Measurements from ENCODE around the gene MANEA. TPM values are rescaled to one million over a fixed set of nuclear protein-coding genes. Genes with fewer than 3 reads are reported as not detected.

MANEA gene
- total RNA-seq, 1 donor from 2014 or later = 16.0 TPM

DNA sequence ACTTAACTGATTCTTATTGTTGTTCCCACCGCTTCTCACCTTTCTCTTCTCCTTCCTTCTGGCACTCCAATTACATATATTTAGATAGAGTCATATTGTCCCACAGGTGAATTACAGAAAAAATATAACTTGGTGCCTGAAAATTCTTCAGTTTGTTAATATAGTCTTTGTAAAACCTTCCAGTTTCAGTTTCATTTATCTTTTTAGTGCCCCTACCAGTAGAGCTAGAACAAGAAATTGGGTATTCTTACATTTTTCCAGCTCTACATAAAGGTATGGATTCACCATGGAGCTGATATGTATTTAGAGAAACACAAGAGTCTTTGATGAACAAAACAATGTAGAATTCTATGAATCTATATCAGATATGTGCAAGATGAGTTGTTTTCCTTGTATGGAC, 10.7 kb downstream of the MANEA start:
- no peak for DNase-seq (ENCODE audit: low spot score)

- no peak for DNase-seq (ENCODE audit: low spot score)
These were observed 11.7 kb downstream of the MANEA start for GRCh38 chr6:95589067-95589466.

DNA sequence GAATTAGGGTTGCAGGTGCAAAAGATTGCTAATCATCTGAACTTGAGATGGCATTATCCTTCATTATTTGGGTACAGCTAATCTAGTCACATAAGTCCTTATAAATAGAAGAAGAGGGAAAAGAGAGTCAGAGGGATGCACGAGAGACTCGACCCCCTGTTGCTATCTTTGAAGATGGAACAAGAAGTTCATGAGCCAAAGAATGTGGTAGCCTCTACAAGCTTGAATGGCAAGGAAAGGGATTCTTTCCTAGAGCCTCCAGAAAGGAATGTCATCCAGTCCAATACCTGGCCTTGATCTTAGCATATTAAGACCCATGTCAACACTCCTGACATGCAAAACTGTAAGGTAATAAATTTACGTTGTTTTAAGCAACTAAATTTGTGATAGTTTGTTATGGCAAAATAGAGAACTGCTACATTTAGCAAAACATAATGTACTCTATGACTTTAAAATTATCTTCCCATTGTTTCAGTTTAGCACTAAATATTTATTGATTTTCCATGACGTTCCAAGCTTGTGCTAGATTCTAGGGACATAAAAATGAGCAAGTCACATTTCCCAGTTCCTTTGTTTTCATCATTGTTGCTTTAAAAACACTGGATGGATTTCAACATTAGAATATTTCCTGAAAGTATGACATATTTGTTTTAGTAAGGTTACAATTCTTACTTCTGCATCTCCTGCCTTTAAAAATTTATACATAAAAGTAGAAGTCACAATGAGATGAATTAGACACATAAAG, 12.7 kb downstream of the MANEA start:
- DNase-seq (ENCODE audit: low spot score) = no peak

GRCh38 chr6:95593025-95593424, 15.7 kb downstream of the MANEA start:
- no peak for DNase-seq (ENCODE audit: low spot score)

- DNase-seq (ENCODE audit: low spot score) = no peak
These were observed 18.7 kb downstream of the MANEA start for GRCh38 chr6:95596021-95596420.

DNA sequence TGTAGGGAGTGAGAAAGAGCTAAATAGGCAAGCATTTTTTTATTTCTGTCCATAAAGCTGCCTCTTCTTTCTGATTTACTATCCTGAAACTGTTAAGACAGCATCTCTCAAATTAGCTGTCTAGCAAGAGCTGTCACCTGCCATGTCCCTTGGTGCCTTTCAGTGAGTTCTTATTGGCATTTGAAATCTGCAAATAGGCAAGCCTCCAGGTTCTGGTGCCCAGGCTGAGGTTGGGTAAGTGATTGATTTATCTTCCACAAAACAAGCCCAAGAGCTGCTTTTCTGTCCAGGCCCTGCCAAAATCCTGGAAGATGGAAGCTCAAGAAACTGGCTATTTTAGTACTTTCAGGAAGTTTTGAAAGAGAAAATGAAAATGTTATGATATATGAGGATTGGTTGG, 22.4 kb downstream of the MANEA start:
- no peak for DNase-seq (ENCODE audit: low spot score)

DNA sequence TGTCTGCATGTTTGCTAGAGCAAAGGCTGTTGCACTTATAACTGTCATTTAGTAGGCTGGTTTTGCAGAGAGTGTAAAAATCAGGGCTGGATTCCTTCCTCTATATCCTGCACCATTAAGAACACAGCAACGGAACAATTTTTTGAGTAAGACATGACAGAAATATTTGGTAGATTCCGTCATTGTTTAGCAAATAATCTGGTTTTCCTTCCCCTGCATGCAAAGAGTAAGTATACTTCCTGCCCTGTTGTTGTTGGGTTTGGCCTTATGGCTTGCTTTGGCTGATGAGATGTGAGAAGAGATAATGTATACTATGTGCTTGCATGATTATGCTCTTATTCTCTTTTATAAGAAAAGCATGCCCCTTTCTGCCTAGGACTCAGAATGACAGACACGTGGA, 23.8 kb downstream of the MANEA start:
- no peak for DNase-seq (ENCODE audit: low spot score)

- no peak for DNase-seq (ENCODE audit: low spot score)
These were observed 36.8 kb downstream of the MANEA start for GRCh38 chr6:95614094-95614493.

DNA sequence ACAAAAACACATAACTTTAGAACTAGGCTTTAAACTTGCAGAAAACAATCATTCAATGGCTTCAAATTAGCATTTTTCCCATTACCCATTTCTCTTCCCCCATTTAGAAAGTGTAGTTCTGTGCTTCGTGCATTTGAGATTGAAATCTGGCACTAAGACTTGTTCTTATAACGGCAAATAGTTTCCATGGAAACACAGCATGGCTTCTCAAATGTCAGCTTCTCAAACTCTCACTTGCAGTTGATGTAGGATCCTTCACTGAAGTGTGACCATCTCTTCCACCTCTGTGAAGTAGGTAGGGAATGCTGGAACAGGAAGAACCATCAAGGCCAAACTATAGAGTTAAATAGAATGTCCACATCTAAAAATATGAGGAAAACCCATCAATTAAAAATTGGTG, 52.2 kb downstream of the MANEA start:
- DNase-seq (ENCODE audit: low spot score) = no peak

DNA sequence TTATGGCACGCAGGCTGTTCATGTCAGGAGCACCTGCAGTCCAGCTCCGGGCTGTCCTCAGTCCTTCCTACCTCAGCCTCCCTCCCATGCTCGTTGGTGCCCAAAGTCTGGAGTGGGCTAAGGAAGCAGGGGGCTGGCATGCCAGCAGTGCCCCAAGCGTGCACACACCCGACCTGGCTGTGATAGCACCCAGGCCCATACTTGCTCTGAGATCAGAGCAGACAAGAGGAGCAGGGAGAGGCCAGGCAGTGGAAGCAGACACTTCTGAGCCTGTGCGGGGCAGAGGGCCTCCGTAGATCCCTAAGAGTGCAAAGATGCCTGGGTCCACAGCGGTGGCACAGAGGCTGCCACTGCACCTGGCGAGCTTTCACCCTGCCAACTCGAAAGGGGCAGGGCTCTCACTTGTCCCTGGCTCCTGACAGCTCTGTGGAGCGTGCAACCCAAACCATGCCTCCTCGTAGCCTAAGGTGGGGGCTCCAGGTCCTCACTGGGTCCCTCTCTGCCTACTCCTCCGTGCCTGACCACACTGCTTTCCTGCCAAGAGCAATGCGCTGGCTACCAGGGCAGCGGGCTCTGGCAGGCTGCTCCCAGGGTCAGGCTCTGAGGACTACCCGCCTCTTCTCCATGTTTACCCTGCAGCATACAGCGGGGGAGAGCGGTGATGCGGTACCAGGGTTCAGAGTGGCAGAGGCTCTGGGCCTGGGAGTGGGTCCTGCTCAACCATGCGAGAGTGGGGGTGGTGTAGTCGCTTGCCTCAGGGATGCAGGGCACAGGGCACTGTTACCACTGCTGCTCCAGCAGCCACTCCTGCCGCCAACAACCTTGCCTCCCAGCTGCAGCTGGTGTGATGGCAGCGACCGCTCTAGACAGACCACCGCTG, 59.5 kb downstream of the MANEA start:
- no peak for DNase-seq (ENCODE audit: low spot score)

- no peak for DNase-seq (ENCODE audit: low spot score)
These were observed 71.3 kb downstream of the MANEA start for GRCh38 chr6:95648636-95649035.

GRCh38 chr6:95649451-95649850, 72.1 kb downstream of the MANEA start:
- DNase-seq (ENCODE audit: low spot score) = no peak

DNA sequence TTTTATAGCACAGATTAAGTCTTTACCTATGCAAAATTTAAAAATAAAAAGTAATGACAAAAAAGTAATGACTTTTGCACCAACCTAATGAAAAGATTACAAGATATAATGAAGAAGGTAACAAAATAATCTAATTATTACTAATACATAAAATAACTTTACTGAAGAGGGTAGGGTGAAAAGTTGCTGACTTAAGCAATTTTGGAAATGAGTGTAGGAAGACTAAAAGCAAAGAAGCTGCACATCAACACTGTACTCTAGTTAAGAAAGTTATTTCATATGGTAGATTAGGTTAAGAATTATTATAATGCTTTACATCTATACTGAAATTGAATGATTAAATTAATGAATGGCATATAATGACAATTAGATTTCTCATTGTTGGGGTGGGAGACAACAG, 76.8 kb downstream of the MANEA start:
- no peak for DNase-seq (ENCODE audit: low spot score)

- DNase-seq (ENCODE audit: low spot score) = no peak
These were observed 81.6 kb downstream of the MANEA start for GRCh38 chr6:95658886-95659285.
